GM19023 (cell line): ENCODE results near the gene MRGPRD.

Experiments
- ATAC-seq: cut with Tn5 transposase; IDR thresholded peaks from one replicate; pipeline ENCODE4 v1.9.1; 2021; ENCODE audit warnings: mild to moderate bottlenecking, moderate library complexity; ENCODE audit not compliant: unreplicated experiment

MRGPRD gene

DNA sequence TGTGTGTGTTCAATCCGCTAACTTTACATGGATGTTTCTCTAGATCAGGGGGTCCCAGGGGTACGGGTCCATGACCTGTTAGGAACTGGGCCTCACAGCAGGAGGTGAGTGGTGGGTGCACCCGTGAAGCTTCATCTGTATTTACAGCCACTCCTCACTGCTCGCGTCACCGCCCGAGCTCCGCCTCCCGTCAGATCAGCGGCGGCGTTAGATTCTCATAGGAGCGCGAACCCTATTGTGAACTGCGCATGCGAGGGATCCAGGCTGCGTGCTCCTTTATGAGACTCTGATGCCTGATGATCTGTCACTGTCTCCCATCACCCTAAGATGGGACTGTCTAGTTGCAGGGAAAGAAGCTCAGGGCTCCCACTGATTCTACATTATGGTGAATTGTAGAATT lies 31.9 kb downstream of the MRGPRD start:
- no peak for ATAC-seq

DNA sequence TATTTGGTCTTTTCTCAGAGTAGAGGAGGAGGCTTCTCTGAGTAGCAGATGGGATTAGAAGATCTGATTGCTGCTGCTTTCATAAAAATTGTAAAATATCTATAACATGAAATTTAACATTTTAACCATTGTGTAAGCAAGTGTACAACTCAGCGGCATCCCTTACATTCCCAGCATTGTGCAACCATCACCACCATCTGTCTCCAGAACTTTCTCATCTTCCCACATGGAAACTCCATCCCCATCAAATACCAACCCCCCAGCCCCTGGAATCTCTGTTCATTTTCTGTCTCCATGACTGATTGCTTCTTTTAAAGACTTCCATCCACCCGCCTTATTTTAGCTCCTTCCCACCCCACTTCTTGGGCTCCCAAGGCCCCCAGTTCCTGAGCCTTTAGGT lies 32.3 kb downstream of the MRGPRD start:
- no peak for ATAC-seq

DNA sequence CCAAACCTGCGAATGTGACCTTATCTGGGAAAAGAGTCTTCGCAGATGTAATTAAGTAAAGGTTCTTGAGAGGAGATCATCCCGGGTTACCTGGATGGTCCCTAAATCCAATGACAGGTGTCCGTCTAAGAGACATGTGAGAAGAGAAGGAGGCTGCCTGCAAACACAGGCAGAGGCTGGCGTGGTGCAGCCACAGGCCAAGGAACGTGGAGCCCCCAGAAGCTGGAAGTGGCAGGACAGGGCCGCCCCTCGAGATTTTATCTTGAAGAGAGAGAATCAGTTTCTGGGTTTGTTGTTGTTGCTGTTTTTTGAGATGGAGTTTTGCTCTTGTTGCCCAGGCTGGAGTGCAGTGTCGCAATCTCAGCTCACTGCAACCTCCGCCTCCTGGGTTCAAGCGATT lies 33.6 kb downstream of the MRGPRD start:
- no peak for ATAC-seq

DNA sequence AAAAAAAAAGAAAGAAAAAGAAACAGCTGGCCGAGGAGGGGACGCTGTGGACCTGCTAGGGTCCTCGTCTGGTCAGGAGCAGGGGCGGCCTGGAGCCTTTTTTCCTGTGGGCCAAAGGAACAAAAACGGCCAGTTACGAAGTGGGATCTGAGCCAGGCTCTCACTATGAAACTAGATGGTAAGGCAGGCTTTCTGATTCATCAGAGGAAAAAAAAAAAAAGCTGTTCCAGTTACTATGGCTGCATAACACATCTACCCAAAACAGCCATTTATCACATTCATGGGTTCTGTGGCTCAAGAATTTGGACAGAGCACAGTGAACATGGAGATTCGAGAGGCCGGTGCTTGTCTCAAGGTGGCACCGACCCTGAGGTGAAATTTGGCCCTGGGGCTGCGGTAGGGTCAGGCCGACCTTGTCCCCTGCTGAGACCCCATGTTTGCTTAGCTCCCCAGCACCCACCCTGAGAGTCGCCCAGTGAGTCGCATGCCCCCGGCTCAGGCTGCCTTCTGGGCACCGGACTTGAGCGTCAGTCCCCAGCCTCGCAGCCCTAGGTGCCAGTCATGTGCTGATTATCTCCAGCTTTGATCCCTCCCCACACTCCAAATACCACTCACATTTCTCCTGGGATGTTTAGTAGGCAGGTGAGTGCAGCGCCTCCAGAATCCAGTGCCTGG lies 34.2 kb downstream of the MRGPRD start:
- ATAC-seq, result no peak

DNA sequence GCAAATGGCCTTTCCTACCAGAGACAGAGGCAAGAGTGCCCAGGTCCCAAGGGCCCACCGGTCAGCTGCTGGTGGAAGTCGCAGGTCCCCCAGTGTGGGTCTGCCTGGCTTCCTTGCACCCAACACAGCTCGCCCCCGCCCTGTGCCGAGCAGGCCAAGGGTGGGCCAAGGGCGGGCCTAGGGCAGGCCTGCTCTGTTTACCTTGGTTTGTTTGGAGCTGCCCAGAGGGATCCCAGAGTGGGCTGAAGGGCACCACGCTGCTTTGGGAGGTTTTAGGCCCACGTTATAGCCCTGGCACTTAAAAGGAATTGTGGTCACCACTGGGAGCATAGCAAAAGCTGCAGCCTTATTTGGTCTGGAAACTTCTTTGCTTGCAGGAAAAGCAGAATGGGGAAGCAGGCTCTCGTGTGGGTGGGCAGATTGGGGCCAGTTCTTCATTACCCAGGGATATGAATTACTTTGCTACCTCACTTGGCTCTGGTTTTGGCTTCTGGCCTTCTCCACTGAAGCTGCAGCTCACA lies 38.0 kb downstream of the MRGPRD start:
- ATAC-seq, result no peak

DNA sequence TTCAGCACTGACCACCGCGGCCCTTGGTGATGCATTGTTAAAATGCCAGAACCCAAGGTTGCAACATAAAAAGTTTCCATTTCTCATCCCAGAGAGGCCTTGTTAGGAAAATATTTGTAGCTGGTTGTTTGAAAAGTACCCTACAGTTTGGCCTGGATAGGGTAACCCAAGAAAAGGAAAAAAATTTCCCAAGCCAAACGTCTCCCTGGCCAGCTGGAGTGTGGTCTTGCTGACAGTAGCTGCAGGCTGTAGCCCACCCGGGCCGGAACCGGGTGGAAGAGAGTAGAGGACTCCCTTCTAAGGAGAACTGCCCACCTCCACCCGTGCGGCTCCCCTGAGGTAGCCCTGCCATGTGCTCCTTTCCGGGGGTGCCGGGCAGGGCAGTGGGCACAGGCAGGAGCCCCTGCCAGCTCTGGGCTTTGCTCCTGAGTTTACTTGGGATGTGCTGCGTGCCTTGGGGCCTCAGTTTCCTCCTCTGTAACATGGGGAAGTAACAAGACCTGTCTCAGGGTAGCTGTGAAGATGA lies 38.6 kb downstream of the MRGPRD start:
- ATAC-seq, result no peak

DNA sequence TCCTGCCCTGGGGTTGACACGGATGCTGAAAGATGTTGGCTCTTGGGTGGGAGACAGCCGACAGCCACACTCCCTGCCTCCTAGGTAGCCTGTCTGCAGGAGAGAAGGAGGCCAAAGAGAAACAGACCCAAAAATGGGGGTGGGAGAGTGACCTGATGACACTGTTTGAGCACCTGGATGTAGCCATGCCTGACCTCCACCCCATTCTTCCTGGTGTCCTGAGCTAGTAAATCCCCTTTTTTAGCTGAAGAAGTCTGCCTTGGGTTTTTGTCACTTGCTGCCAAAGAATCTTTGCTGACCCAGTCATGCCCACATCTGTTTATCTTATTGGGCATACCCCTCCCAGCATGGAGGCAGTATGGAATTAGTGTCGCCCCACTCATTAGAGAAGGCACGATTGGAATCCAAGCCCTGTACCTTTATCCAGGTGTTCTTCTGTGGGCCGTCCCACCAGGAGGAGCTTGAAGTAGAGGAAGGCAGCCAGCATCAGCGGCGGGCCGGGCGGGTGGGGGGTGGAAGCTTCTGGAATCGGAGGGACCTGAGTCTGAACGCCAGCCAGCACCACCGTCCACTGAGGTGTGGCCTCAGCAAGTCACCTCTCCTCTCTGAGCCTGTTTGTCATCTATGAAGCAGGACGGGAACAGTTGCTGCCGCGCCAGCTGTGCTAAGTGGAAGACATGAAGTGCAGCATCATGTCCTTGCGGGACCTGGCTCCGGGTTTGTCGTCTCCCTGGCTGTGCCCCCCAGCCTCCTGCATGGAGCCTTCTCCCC lies 39.3 kb downstream of the MRGPRD start:
- no peak for ATAC-seq

DNA sequence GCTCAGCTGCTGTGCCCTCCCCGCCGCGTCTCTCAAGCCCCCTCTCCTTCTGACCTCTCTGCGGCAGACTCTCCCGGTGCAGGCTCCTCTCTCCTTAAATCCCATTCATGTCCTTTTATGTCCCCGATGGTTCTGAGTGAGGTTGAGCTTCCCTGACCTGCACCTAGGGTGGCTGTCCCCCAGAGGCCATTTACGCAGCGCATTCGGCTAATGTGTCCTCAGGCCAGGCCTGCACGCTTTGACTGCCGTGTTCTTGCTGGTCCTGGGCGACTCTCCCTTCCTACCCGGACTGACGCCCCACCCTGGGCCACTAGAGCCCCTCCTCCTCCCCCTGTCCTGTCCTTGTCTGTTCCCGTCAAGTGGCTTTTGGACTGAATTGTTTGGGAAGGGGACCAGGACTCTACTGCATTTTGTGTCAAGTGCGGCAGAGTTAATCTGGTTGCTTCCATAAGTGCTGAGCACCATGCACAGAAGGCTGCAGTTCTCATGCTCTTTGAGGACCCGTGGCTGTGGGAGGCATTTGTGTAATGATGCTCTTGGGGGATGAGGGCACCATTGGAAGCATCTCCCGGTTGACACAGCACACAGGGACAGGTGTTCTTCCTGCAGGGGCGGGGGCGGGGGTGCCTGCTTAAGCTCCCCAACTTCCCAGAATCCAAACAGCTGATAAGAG lies 40.0 kb downstream of the MRGPRD start:
- ATAC-seq, result no peak

DNA sequence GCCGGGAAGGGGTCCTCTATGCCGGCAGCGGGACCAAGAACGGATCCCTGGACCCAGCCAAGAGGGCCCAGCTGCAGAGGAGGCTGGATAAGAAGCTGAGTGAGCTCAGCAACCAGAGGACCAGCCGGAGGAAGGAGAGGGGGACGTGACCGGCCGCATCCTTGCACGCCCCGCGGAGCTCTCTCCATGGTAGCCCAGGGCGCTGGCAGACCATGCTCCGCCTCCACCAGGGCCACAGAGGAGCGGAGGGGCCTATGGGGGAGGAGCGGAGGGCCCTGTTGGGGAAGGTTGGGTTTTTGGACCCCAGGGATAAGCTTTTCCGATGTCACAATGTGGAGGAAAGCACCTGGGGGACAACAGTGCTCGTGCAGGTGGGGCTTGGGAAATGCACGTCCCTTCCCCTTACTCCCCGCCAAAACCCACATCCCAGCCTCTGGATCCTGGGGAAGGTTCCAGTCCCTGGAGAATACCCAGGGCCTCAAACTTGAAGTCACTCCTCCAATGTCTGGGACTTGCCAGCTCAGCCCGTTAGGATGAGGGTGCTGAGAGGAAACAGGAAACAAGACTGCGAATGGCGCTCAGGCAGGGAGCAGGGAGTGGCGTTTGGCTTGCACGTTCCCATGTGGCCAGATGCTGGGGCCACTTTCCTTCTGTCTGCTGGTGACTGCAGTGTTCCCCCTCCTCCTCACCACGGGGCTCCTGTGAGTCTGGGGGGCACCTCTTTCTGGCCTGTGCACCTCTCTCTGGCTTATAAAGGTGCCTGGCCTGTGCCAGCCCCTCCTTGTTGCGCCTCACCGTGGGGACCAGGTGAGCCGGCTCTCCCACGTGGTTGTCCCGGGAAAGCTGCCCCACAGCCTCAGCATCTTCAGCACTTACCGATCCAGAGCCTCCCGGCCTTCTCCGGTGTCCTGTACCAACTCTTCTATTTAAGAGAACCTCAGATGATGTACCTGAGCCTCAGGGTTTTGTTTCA lies 40.9 kb downstream of the MRGPRD start:
- ATAC-seq, result no peak

DNA sequence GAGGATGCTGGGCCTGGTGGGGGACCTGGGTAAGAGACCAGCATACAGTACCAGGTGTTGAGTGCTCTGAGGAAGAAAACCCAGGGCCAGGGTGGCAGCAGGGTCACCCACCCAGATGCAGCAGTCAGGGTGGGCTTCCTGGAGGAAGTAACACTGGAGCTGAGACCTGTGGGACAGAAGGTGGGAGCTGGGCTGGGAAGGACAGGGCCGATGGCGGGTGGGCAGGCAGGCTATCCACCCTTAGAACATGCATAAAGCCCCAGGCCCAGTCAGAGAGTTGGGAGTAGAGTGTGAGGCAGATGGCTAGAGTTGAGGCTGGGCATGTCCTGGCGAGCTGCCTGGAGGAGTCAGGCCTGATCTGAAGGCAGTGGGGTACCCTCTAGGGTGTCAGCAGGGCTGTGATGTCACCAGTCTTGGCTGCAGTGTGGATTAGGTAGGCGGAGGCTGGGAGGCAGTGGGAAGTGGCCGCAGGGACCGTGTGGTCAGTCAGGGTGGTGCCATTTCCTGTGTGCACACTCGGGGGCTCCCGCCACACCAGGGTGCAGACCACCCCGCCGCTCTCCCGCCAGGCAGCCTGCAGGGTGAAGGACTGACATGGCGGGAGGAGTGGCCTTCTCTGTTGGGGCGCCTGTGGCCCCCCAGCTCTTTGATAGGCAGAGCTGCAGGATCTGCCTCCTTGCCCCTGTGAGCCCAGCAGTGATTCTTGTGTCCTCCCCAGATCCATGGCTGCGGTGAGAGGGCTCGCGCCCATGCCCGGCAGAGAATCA lies 41.8 kb downstream of the MRGPRD start:
- no peak for ATAC-seq

DNA sequence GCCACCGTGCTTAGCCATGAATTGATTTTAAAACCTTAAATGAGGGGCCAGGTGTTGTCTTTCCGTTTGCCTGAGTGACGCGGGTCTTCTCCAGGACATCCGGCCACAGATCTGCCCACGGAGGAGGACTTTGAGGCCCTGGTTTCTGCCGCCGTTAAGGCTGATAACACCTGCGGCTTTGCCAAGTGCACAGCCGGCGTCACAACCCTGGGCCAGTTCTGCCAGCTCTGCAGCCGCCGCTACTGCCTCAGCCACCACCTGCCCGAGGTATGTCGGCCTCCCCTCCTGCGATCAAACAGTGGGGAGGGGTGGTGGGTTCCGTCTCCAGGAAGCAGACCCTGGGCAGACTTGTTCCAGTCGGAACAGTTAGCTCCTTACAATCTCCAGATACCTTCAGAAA lies 42.7 kb downstream of the MRGPRD start:
- no peak for ATAC-seq

DNA sequence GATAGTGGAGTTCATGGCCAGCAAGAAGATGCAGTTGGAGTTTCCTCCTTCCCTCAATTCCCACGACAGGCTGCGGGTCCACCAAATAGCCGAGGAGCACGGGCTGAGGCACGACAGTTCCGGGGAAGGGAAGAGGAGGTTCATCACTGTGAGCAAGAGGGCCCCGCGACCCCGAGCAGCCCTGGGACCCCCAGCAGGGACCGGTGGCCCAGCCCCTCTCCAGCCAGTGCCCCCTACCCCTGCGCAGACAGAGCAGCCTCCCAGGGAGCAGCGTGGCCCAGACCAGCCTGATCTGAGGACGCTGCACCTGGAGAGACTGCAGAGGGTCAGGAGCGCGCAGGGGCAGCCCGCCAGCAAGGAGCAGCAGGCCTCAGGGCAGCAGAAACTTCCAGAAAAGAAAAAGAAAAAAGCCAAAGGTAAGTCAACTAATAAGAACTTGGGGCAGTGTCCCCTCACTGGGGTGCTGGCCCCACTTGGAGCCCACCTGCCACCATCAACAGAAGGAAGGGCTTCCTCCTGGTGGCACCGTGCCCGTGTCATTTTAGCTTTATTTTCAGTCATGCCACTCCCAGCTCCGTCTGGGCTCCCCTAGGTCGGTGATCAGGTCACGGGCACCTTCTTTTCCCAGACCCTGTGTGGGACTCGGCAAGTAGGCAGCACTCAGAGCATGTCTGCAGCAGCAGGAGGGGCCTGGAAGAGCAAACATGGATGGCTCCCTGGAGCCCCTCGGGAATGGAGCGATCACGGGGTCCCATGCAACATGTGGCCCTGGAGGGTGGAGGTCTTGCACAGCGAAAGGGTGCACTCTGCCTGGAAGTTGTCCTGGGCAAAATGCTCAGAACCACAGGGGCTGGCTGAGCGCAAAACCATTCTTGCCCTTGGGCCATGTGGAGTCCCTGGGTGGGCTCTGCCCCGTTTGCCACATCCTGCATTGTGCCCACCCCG lies 43.8 kb downstream of the MRGPRD start:
- no peak for ATAC-seq

DNA sequence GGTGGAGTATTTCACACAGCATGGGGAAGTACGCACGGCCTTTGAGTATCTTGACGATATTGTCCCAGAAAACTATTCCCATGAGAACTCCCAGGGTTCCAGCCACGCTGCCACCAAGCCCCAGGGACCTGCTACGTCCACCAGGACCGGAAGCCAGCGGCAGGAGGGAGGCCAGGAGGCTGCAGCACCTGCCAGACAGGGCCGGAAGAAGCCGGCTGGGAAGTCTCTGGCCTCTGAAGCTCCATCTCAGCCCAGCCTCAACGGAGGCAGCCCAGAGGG lies 44.5 kb downstream of the MRGPRD start:
- no peak for ATAC-seq

DNA sequence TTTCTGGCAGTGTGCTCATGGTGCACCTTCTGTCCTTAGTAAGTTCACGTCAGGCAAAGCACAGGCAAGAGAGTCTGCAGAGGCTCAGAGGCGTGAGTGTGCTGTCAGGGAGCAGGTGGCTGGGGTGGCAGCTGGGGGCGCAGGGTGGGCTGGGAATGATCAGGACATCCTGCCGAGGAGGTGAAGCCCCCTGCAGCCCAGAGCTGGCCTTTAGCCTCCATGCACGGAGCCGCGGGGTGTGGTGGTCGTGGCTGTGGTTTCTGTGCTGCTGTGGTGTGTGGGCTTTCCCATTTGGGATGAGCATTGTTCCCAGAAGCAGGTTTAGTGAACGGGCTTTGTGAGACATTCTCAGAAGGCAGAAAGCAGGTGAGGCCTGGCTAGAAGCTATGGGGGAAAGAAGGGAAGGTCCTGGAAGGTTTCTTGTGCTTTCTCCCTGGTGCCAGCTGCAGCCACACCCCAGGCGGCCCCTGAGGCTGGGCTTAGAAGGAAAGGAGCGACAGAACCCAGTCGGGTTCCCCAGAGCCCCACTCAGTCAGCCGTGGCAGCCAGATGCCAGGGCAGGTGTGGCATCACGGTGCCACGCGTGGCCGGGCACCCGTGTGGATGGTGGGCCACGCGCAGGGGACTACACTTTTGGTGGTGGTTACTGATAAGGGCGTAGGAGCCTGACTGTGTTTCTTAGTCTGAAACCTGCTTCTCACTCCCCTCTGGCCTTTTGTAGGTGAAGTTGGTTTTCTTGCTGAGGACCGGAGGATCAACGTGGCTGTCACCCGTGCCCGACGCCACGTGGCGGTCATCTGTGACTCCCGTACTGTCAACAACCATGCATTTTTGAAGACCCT lies 45.0 kb downstream of the MRGPRD start:
- ATAC-seq, result no peak

DNA sequence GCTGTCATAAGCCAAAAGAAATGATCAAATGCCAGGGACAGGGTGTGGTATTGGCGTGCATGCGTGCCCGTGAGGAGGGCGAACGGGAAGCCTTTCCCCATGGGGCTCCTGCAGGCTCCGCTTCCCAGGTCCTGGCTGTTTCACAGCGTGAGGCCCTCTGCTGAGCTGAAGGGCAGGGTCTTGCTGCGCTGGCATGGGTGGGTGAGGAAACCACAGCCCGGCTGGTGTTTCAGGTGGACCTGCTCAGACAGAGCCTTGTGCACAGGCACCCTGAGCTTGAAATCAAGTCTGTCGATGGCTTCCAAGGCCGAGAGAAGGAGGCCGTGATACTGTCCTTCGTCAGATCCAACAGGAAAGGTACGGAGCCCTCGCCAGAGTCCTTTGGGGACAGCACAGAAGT lies 45.7 kb downstream of the MRGPRD start:
- no peak for ATAC-seq

DNA sequence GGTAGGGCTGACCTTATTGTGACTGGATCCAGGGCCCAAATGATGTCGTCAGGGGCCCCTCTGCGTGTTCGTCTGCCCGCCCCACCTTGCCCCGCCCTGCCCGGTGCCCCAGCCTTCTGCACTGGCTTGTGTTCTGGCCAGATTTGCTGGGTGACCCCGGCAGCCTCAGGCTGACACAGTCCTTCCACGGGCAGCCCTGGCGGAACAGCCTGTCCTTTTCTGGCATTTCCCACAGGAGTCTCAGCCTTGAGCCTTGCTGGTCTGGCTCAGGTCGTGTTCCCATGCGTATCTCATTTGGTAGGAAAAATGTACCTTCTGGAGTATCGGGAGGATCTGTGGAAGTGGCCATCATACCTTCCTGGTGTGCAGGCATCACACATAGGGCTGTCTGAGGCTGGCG lies 46.1 kb downstream of the MRGPRD start:
- ATAC-seq, result no peak

DNA sequence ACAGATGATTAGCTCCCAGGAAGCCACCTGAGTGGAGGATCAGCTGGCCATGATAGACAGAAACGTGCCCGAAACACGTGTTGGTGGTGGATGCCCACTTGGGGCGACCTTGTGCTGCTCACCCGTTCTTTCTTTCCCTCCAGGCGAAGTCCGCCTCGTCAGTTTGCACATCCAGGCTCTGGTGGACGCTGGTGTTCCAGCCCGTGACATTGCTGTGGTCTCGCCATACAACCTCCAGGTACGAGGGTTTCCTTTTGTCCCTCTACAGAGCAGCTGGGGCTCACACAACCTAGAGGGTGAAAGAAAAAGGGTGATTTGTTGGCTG lies 46.5 kb downstream of the MRGPRD start:
- no peak for ATAC-seq
